SKM-1 (cell line): ENCODE measurements around the gene TMEM82.

Experiments used
- DNase-seq: peaks from one replicate; lab custom pipeline; 2025; ENCODE audit not compliant: unreplicated experiment; lab: John Stamatoyannopoulos, UW

TMEM82 gene

DNA sequence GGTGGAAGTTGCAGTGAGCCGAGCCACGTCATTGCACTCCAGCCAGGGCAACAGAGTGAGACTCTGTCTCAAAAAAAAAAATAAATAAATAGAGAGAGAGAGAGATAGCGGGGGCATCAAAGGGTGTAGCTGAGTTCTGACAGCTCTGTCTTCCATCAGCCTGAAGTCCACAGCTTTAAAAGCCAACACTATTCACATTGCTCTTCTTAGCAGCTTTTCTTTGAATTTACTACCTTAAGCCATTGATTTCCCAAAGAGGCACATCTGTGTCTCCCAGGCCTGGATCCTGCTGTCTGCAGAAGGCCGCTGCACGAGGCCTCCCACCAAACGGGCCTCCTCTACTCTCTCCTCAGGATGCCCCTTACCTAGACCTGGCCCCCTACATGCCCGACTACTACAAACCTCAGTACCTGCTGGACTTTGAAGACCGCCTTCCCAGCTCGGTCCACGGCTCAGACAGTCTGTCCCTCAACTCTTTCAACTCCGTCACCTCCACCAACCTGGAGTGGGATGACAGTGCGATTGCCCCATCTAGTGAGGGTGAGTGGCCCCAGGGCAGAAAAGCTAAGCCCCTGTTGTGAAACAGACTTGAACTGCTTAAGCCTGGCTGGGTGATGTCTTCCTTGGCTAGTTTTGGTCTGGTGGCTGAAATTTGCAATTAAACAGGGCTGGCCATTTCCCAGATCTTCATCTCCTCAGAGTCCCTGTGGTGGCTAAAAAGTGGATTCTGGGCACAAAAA lies 22.7 kb upstream of the TMEM82 start:
- no peak for DNase-seq

DNA sequence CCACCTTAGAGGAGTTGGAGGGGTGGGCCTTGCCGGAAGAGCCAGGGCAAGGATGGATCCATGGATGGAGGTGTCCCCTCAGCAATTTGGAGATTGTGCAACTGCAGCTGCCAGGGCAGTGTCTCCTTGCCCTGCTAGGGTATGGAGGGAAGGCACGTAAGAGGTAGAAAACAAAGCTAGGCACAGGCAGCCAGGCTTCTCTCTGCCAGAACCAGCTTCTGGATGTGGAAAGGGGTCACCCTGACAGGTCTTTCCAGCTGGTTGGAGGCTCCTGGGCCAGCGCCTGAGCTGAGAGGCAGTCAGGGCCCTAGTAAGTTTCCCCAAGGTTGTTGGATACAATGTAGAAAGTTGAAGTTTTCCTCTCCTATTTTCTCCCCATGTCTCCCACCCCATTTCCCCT lies 21.4 kb upstream of the TMEM82 start:
- DNase-seq = no peak

DNA sequence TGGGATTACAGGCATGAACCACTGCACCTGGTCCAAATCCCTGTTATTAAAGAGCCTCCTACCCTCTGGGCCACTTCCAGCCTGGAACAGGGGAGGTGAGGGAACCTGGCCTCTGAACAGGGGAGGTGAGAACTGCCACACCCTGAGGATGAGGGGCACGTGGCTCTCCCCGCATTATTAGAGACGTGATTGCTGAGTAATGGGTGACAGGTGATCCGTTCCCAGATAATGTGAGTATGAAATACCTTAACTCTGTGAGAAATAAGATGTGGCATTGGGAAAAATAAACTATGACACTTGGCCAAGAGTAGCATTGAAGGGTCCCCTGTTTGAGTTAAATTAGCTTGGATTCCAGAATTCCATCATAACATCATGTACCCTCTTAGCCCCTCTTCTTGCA lies 19.9 kb upstream of the TMEM82 start:
- DNase-seq = no peak

DNA sequence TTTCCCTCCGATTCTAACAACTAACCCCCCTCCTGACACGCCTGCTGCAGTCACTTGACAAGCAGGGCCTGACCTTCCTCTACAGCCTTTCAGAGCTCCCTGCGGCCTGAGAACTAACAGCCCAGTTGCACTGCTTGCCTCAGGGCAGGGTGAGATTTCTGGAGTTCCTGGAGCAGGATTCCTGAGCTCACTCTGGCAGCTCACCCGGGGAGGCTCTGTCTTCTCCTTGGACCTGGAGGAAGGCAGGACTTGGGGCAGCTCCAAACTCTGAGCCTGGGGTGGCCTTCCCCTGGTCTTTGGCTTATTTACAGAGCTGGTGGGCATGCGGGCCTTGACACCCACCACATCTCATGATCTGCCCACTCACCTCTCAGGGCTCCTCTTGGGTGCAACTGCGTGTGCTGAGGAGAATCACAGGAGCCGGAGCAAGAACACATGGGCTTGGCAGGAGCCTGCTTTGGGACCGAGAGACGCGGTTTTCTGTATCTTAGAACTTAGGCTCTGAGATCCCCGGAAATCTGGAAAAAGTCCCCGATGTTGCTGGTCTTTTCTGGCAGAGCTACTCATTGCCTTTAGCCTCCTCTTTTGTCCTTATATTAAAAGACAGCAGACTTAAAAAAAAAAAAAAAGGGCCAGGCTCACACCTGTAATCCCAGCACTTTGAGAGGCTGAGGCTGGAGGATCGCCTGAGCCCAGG lies 19.3 kb upstream of the TMEM82 start:
- DNase-seq = no peak

DNA sequence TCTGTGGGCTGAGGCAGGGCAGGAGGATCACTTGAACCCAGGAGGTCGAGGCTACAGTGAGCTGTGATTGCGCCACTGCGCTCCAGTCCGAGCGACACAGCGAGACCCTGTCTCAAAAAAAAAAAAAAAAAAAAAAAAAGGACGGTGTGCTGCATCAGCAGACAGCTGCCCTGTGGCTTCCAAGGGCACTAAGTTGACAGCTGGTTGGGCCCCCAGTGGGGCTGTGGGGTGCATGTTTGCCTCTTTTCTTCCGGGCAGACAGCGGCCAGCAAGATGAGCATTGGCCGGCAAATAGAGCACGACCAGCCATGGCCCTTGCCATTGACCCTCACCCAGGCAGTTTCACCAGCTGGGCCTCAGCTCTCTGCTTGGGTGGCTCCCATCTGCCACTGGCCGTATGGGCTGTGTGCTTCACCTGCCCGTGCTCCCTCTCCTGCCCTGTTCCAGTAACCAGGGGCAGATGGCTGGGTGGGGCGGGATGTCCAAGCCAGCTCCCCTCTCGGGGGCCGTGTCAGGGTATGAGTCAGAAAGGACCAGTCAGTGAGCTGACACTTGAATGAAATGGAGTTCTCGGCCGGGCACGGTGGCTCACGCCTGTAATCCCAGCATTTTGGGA lies 18.6 kb upstream of the TMEM82 start:
- DNase-seq = no peak

DNA sequence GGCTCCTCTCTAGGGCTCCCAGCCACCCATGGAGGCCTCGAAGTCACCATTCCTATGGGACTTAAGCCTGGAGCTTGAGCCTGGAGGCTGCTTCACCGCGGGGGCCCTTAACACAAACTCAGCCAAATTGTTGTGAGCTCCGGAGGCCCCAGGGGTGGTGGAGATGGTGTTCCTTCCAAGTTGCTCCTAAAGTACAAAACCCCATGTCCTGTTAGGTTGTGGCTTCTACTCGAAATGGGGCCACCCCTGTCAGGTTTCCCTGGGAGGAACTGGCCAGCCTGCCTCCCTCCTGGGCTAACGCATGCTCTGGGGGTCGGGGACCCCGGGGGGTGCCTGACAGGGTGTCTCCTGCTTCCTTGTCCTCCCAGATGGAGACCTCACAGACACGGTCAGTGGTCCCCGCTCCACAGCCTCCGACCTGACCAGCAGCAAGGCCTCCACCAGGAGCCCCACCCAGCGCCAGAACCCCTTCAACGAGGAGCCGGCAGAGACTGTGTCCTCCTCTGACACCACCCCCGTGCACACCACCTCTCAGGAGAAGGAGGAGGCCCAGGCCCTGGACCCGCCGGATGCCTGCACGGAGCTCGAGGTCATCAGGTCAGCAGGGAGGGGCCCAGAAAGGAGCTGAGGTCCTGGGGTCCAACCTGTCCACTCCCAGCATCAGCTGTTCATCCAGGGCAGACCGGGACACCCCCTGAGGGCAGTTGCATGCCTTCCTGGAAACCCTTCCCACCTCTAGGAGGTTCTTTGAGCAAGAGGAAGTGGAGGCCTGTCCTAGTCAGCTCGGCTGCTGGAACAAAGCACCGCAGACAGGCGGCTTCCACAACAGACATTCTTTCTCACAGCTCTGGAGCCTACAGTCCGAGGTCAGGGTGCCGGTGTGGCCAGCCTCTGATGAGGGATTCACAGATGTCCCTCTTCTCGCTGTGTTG lies 17.1 kb upstream of the TMEM82 start:
- no peak for DNase-seq

DNA sequence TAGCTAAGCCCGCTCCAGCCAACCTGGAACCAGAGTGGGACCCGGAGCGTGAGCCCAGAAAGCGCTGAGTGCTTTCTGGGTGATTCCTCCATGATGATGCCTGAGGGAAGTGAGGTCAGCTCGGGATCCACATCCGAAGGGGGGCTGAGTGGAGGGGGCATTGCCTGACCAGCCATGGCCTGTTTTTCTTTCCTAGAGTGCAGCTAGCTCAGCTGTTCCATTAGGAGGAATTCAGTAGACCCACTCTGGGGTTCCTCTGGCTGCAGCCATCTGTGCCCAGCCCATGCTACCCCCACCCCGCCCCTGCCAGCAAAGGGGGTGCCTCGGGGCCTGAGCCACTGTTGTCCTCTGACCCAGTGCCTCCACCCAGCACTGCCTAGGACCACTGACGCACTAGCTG lies 15.8 kb upstream of the TMEM82 start:
- DNase-seq = no peak

DNA sequence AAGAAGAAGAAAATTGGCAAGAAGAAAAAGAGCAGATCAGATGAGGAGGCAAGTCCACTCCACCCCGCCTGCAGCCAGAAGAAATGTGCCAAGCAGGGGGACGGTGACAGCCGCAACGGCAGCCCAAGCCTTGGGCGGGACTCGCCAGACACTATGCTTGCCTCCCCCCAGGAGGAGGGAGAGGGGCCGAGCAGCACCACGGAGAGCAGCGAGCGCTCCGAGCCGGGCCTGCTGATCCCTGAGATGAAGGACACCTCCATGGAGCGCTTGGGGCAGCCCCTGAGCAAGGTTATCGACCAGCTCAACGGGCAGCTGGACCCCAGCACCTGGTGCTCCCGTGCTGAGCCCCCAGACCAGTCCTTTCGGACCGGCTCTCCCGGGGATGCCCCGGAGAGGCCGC lies 15.3 kb upstream of the TMEM82 start:
- DNase-seq = no peak

DNA sequence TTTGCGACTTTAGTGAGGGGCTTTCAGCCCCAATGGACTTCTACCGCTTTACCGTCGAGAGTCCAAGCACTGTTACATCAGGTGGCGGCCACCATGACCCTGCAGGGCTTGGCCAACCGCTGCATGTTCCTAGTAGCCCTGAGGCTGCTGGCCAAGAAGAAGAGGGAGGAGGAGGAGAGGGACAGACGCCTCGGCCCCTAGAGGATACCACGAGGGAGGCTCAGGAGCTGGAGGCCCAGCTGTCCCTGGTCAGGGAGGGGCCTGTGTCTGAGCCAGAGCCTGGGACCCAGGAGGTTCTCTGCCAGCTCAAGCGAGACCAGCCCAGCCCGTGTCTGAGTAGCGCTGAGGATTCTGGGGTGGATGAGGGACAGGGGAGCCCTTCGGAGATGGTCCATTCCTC lies 14.9 kb upstream of the TMEM82 start:
- DNase-seq = no peak

DNA sequence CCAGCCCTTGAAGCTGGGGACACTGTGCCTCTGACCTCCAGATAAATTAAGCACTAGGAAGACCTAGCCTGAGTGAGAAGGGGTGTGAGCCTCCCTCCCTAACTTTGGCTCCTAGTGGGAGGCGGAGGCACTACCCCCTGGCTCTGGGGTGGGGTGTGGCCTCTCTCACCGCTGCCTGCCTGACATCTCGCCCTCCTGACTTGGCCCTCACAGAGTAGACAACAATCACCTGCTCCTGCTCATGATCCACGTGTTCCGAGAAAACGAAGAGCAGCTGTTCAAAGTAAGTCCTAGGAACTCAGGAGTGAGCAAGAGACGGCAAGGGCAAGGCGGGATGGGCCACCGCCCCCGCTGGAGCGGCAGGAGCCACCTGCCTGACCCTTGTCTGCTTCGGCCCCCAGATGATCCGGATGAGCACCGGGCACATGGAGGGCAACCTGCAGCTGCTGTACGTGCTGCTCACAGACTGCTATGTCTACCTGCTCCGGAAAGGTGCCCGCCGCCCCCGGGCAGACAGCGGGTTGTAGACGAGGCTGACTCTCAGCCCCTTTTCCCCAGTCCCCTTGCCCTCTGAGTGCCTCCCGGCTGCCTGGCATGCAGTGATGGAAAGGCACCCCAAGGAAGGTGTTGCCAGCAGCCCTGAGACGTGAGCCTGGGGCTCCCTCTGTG lies 14.3 kb upstream of the TMEM82 start:
- no peak for DNase-seq

DNA sequence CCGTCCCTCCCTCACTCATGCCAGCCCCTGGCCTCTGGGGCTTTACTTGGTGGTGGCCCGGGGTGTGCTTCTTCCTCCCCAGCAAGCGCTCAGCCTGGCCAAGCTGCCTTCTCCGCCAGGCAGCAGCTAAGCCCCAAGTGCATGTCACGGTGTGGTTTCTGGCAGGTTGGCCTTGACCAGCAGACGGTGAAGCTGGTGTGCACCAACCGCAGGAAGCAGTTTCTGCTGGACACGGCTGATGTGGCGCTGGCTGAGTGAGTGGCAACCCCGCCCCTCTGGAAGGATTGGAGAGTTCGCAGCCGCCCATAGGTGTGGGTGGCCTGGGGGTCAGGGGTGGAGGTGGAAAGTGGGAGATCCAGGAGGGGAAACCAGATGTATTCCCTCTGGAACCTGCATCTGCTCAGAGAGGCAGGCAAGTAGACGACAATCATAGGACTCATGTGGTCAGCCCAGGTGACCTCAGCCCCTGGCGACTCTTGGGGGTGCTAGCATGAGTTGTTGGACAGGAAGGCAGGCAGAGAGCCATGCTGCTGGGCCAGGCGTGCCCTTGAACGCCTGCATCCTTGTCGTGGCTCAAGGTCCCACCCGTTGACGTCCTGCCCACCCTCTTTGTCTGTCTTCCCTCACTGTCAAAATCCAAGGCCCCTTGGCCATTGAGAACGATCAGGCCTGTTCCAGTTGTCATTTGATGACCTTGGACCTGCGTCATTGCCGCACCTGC lies 13.2 kb upstream of the TMEM82 start:
- no peak for DNase-seq

DNA sequence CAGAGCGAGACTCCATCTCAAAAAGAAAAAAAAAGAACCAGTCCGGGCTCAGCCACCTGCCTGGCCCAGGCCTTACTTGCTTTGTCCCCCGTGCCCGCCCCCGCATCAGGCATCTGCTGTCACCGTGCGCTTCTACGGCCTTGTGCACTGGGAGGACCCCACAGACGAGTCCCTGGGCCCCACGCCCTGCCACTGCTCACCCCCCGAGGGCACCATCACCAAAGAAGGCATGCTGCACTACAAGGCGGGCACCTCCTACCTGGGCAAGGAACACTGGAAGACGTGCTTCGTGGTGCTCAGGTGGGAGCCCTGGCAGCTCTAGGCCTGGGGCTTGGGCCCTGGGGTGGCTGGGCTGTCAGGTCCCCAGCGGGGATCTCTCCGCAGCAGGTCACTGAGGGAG lies 11.9 kb upstream of the TMEM82 start:
- DNase-seq = no peak

DNA sequence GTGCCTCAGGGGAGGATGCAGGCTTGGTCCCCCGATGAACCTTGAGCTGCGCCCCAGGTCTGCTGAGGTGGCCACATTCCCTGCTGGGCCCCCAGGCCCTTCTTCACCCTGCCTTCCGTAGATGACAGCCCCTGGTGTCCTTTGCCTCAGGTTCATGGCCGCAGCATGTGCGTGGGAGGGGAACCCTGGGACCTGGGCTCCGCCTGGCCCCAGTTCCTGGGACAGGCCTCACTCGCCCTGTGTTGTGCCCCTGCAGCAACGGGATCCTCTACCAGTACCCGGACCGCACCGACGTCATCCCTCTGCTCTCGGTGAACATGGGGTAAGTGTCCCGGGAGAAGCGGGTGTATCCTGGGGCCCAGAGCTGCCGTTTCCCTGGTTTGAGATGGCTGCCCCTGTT lies 11.4 kb upstream of the TMEM82 start:
- no peak for DNase-seq

DNA sequence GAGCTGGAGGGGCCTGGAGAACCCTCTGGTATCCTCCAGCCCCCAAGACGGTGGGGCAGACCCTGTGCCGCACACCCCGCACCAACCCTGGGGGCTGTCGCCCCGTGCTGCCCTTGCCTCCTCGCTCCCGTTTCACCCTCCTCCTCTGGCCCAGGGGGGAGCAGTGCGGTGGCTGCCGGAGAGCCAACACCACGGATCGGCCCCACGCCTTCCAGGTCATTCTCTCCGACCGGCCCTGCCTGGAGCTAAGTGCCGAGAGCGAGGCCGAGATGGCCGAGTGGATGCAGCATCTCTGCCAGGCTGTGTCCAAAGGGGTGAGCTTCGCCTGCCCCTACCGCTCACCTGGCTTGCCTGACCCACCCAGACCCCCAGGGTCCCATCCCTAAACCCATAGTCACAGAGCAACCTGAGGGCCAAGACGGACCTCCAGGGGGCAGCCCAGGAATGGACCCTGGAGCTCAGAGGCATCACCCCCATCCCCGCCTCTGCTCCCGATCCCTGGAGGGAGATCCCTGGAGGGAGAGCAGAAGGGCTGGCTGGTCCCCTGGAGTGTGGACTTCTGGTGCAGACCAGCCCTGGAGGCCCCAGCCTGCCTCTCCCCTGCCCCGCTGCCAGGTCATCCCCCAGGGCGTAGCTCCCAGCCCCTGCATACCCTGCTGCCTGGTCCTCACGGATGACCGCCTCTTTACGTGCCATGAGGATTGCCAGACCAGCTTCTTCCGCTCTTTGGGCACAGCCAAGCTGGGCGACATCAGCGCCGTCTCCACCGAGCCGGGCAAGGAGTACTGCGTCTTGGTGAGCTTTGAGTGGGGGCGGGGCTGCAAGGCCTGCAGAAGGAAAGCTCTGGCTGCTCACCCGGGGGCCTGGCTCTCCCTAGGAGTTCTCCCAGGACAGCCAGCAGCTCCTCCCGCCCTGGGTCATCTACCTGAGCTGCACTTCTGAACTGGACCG lies 10.3 kb upstream of the TMEM82 start:
- no peak for DNase-seq

DNA sequence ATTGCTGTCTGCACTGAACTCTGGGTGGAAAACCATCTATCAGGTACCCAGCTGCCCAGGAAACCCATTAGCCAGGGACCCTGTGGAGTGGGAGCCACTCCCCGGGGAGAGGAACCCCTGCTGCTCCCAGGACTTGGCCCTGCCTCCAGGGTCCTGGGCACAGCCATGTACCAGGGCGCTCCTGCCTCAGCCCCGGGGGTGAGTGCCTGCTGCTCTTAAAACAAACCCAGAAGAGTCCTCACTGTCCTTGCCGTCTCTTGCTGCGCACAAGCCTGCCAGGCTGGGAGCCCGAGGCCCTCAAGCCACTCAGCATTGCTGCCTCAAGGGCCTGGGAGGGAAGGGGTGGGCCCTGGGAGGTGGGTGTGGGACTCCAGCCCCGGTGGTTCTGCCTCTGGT lies 9.6 kb upstream of the TMEM82 start:
- DNase-seq = no peak

DNA sequence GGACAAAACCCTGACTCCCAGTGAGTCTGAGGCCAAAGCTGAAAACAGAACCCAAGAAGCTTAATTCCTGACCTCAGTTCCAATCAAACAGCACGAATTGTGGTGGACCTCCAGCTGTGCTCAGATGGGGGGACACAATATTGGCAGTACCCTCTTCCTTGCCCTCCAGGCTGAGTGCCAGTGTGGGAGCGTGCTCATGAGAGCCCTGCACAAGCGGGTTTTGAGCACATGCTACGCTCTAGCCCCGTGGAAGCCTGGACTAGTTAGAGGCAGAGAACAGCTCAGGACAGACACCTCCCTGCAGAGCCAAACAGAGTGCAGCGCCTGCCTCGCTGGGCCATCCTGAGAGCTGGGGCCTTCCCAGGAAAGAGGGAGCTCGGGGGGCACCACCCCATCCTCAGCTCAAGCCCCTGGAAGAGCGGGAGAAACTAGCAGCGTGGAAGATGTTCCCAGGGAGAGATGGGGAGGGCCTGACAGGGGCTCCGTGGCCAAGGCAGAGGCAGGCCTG lies 9.0 kb upstream of the TMEM82 start:
- DNase-seq = no peak

DNA sequence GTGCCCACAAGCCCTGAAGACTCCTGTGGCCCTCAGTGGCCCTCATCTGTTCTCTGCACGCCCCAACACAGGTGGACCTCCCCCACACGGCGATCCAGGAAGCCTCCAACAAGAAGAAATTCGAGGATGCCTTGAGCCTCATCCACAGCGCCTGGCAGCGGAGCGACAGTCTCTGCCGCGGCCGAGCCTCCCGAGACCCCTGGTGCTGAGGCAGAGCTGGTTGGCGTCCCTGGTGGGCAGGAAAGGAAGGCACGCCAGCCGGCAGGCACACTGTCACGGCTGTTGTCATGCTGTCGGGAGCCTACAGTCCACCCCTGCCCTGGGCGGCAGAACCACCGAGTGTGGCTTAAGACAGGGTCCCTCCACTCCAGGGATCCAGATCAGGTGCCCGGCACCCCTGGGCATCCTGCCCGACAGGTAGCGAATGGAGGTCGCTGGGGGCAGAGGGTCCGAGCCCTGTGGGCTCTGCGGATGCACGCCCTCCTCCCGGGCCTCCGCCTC lies 8.5 kb upstream of the TMEM82 start:
- no peak for DNase-seq

DNA sequence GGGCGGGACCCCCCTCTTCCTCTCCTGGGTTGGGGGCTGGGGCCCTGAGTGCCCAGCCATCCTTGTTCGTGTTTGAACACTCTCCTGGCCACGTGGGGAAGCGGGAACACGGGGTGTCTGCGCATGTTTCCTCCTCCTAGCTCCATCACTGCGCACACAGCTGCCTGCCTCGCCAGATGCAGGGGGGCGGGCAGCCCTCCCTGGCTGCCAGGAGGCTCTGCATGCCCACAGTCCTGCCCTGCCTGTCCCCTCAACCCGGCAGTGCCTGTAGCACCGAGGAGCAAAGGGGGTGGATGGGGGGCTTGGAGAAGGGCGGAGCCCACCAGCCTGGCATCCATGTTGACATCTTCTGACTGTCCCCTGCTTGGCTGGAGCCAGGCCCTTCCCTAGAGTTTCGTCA lies 8.0 kb upstream of the TMEM82 start:
- DNase-seq = no peak

DNA sequence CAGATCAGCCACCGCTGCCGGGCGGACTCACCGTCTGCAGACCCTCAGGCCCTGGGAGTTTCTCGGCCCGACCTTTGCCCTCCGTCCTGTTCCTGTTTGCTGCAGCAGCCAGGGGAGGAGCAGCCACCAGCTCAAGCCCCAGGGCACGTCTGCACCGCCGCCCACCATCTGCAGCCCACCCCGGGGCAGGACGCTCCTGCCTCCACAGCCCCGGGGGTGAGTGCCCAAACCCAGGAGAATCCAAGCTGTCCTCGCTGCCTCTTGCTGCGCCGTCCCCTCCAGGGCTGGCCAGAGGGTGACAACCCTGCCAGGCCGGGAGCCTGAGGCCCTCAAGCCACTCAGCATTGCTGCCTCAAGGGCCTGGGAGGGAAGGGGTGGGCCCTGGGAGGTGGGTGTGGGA lies 7.4 kb upstream of the TMEM82 start:
- no peak for DNase-seq
